ENCODE data around the gene LARP4B. TPM values are rescaled to one million over a fixed set of nuclear protein-coding genes. Genes with fewer than 3 reads are reported as not detected.

Gene LARP4B
- 100 to 1,000 TPM; 130 to 242 TPM for total RNA-seq

GRCh38 chr10:931326-932318 is at the start of gene LARP4B:
Gene LARP4B, minus strand, starts transcription at chr10:931705. Its CDS starts 45,984 bp downstream, at chr10:885721.
- DNase-seq (ENCODE audit: low spot score) (peak; percentile 98), ATAC-seq (peak; percentile 99)
- Mint-ChIP-seq H3K4me1 (ENCODE audit: low read depth in 2 of 2) (peaks cover 22 to 23% of the 10 kb centered on the region in 2 donors), H3K27me3 (no peaks in the 10 kb centered on the region), H3K27ac (peak within 1 kb of the TSS; percentile 87 to 97), H3K36me3 (peaks cover 6% of the 10 kb centered on the region), H3K9me3 (no peaks in the 10 kb centered on the region), H3K4me3 (peak within 1 kb of the TSS; percentile 95)

GRCh38 chr10:980468-981093 is 49.1 kb upstream of the LARP4B start:
- no peak for DNase-seq (ENCODE audit: low spot score)
- Mint-ChIP-seq H3K36me3 (peaks cover 16% of the 10 kb centered on the region), H3K27ac (no peak overlapping the region), H3K4me1 (ENCODE audit: low read depth in 2 of 2) (no peaks in the 10 kb centered on the region), H3K27me3 (no peaks in the 10 kb centered on the region), H3K4me3 (no peak overlapping the region), H3K9me3 (peaks cover 6% of the 10 kb centered on the region)
- ATAC-seq: no peak

- H3K9me3 Mint-ChIP-seq: peaks cover 6% of the 10 kb centered on the region
- no peak overlapping the region for H3K27ac Mint-ChIP-seq
- no peak overlapping the region for H3K4me3 Mint-ChIP-seq
- no peaks in the 10 kb centered on the region for H3K27me3 Mint-ChIP-seq
- ATAC-seq (no peak), DNase-seq (ENCODE audit: low spot score) (no peak)
- H3K36me3 Mint-ChIP-seq: peaks cover 16% of the 10 kb centered on the region
- no peaks in the 10 kb centered on the region for H3K4me1 Mint-ChIP-seq (ENCODE audit: low read depth in 2 of 2)
Observed at GRCh38 chr10:978826-979421, 47.4 kb upstream of the LARP4B start.

GRCh38 chr10:976316-976715 is 44.8 kb upstream of the LARP4B start:
- Mint-ChIP-seq H3K27ac (no peak overlapping the region), H3K4me3 (no peak overlapping the region), H3K9me3 (peaks cover 6% of the 10 kb centered on the region), H3K27me3 (peaks cover 0 to 3% of the 10 kb centered on the region in 2 donors), H3K4me1 (ENCODE audit: low read depth in 2 of 2) (no peaks in the 10 kb centered on the region), H3K36me3 (peaks cover 16% of the 10 kb centered on the region)
- DNase-seq (ENCODE audit: low spot score) (no peak), ATAC-seq (no peak)

- Mint-ChIP-seq H3K4me1 (ENCODE audit: low read depth in 2 of 2) (no peaks in the 10 kb centered on the region), H3K9me3 (peaks cover 6% of the 10 kb centered on the region), H3K27me3 (peaks cover 0 to 3% of the 10 kb centered on the region in 2 donors), H3K36me3 (peaks cover 9% of the 10 kb centered on the region), H3K27ac (no peak overlapping the region), H3K4me3 (no peak overlapping the region)
- ATAC-seq (no peak), DNase-seq (ENCODE audit: low spot score) (peak; percentile 22)
Observed at GRCh38 chr10:974785-975074, 43.2 kb upstream of the LARP4B start.

- peaks cover 7% of the 10 kb centered on the region for H3K36me3 Mint-ChIP-seq
- H3K4me1 Mint-ChIP-seq (ENCODE audit: low read depth in 2 of 2): no peaks in the 10 kb centered on the region
- H3K27me3 Mint-ChIP-seq: peaks cover 3 to 4% of the 10 kb centered on the region in 2 donors
- ATAC-seq (no peak), DNase-seq (ENCODE audit: low spot score) (peak; percentile 16)
- H3K27ac Mint-ChIP-seq: no peak overlapping the region
- H3K9me3 Mint-ChIP-seq: peaks cover 6% of the 10 kb centered on the region
- no peak overlapping the region for H3K4me3 Mint-ChIP-seq
Observed at GRCh38 chr10:974038-974784, 42.7 kb upstream of the LARP4B start.

GRCh38 chr10:972763-973162 is 41.3 kb upstream of the LARP4B start:
- H3K27me3 Mint-ChIP-seq: peaks cover 12 to 13% of the 10 kb centered on the region in 2 donors
- no peak overlapping the region for H3K27ac Mint-ChIP-seq
- no peaks in the 10 kb centered on the region for H3K36me3 Mint-ChIP-seq
- H3K9me3 Mint-ChIP-seq: no peaks in the 10 kb centered on the region
- ATAC-seq (no peak), DNase-seq (ENCODE audit: low spot score) (peak; percentile 26)
- no peaks in the 10 kb centered on the region for H3K4me1 Mint-ChIP-seq (ENCODE audit: low read depth in 2 of 2)
- H3K4me3 Mint-ChIP-seq: no peak overlapping the region

- H3K9me3 Mint-ChIP-seq: no peaks in the 10 kb centered on the region
Observed at GRCh38 chr10:971613-972012, 40.1 kb upstream of the LARP4B start.

GRCh38 chr10:971150-971542 is 39.6 kb upstream of the LARP4B start:
- H3K36me3 Mint-ChIP-seq: no peaks in the 10 kb centered on the region
- H3K27ac Mint-ChIP-seq: no peak overlapping the region
- ATAC-seq (no peak), DNase-seq (ENCODE audit: low spot score) (no peak)
- H3K9me3 Mint-ChIP-seq: no peaks in the 10 kb centered on the region
- peaks cover 16 to 19% of the 10 kb centered on the region in 2 donors for H3K27me3 Mint-ChIP-seq
- no peak overlapping the region for H3K4me3 Mint-ChIP-seq
- no peaks in the 10 kb centered on the region for H3K4me1 Mint-ChIP-seq (ENCODE audit: low read depth in 2 of 2)

More at GRCh38 chr10:971613-972012, 40.1 kb upstream of the LARP4B start:
- Mint-ChIP-seq H3K27ac (no peak overlapping the region), H3K4me3 (no peak overlapping the region), H3K27me3 (peaks cover 16 to 19% of the 10 kb centered on the region in 2 donors), H3K36me3 (no peaks in the 10 kb centered on the region), H3K4me1 (ENCODE audit: low read depth in 2 of 2) (no peaks in the 10 kb centered on the region)
- DNase-seq (ENCODE audit: low spot score): no peak
- ATAC-seq: no peak

- ATAC-seq: no peak
- H3K4me1 Mint-ChIP-seq (ENCODE audit: low read depth in 2 of 2): no peaks in the 10 kb centered on the region
Observed at GRCh38 chr10:970311-971149, 39.0 kb upstream of the LARP4B start.

GRCh38 chr10:969473-970150 is 38.1 kb upstream of the LARP4B start:
- Mint-ChIP-seq H3K27ac (no peak overlapping the region), H3K36me3 (no peaks in the 10 kb centered on the region)
- no peak for ATAC-seq

More at GRCh38 chr10:970311-971149, 39.0 kb upstream of the LARP4B start:
- Mint-ChIP-seq H3K9me3 (no peaks in the 10 kb centered on the region), H3K27me3 (peaks cover 19 to 20% of the 10 kb centered on the region in 2 donors), H3K36me3 (no peaks in the 10 kb centered on the region), H3K27ac (no peak overlapping the region), H3K4me3 (no peak overlapping the region)
- no peak for DNase-seq (ENCODE audit: low spot score)

GRCh38 chr10:968546-969199 is 37.2 kb upstream of the LARP4B start:
- Mint-ChIP-seq H3K4me3 (no peak overlapping the region), H3K27ac (no peak overlapping the region), H3K4me1 (ENCODE audit: low read depth in 2 of 2) (no peaks in the 10 kb centered on the region), H3K27me3 (peaks cover 19 to 20% of the 10 kb centered on the region in 2 donors), H3K36me3 (no peaks in the 10 kb centered on the region), H3K9me3 (no peaks in the 10 kb centered on the region)
- ATAC-seq (no peak), DNase-seq (ENCODE audit: low spot score) (no peak)

More at GRCh38 chr10:969473-970150, 38.1 kb upstream of the LARP4B start:
- no peak for DNase-seq (ENCODE audit: low spot score)
- peaks cover 19 to 20% of the 10 kb centered on the region in 2 donors for H3K27me3 Mint-ChIP-seq
- H3K4me3 Mint-ChIP-seq: no peak overlapping the region
- H3K4me1 Mint-ChIP-seq (ENCODE audit: low read depth in 2 of 2): no peaks in the 10 kb centered on the region
- no peaks in the 10 kb centered on the region for H3K9me3 Mint-ChIP-seq

Data from natural killer cell treated with Interleukin-12 subunit alpha and Interleukin-12 subunit beta and Interleukin-15 and Interleukin-18, amount 100 ng/mL, for 72 hours (primary cell).